Mesodermal cell (in vitro differentiated cells): Measurements from ENCODE around the gene FRAS1. TPM values are rescaled to one million over a fixed set of nuclear protein-coding genes. Genes with fewer than 3 reads are reported as not detected.
"Not testable (repeated sequence)": the region's sequence is repeated elsewhere in the genome, so short reads cannot be mapped to it uniquely, and the experiment has no call there.

Experiments used
- H3K27ac ChIP-seq: 2 replicates; pipeline ENCODE4 v1.7.0; 2013; ENCODE audit warnings: mild to moderate bottlenecking, low read depth, low read length, moderate library complexity; ENCODE audit not compliant: severe bottlenecking
- H3K36me3 ChIP-seq: 2 replicates; pipeline ENCODE4 v1.7.1; 2013; ENCODE audit warnings: mild to moderate bottlenecking, low read length, moderate library complexity; ENCODE audit not compliant: control insufficient read depth, insufficient read depth
- H3K4me1 ChIP-seq: one replicate; pipeline ENCODE4 v1.7.1; 2013; ENCODE audit warnings: mild to moderate bottlenecking, low read length; ENCODE audit not compliant: insufficient read depth, control insufficient read depth, poor library complexity, severe bottlenecking
- H3K4me3 ChIP-seq: 2 replicates; pipeline ENCODE4 v1.7.0; 2013; ENCODE audit warnings: low read length, control low read depth, mild to moderate bottlenecking; ENCODE audit not compliant: insufficient read depth, poor library complexity, severe bottlenecking; ENCODE audit errors: extremely low read depth
- H3K9me3 ChIP-seq: 2 replicates; pipeline ENCODE4 v1.7.1; 2013; ENCODE audit warnings: mild to moderate bottlenecking, low read length, moderate library complexity; ENCODE audit not compliant: control insufficient read depth
- WGBS, 2 experiments: methylation state at CpG; one replicate each; pipeline ENCODE4 v1.1.5; 2013; ENCODE audit warnings: missing lambda C conversion rate in 2 of 2; ENCODE audit not compliant: insufficient coverage in 2 of 2; 5-methylcytosine and 5-hydroxymethylcytosine counted together
- polyA plus RNA-seq, 2 experiments: library from polyadenylated mRNA; stranded (reverse); fragments of 50-300 nt; gene quantifications; one replicate each; pipeline ENCODE4 v1.2.3, GENCODE V29; 2013

The FRAS1 gene
- polyA plus RNA-seq (2013, experiment 1 of 2): 16.1 TPM
- polyA plus RNA-seq (2013, experiment 2 of 2): 11.9 TPM

GRCh38 chr4:78057135-78057599 is at the start of gene FRAS1:
Gene FRAS1, plus strand, starts transcription at chr4:78057323. Its CDS starts 687 bp downstream, at chr4:78058010.
- H3K27ac ChIP-seq: peak within 1 kb of the TSS; percentile 74
- no peaks in the 10 kb centered on the region for H3K4me1 ChIP-seq
- WGBS, 2 experiments: 0% methylated on average over 24 to 32 of the region's 39 CpGs
- no peaks in the 10 kb centered on the region for H3K36me3 ChIP-seq
- peak within 1 kb of the TSS; percentile 67 for H3K4me3 ChIP-seq
- H3K9me3 ChIP-seq: no peaks in the 10 kb centered on the region

- WGBS, 2 experiments: 91 to 100% methylated on average over 3 to 5 of the region's 5 CpGs
- H3K4me1 ChIP-seq, H3K4me3 ChIP-seq, H3K36me3 ChIP-seq, H3K9me3 ChIP-seq, H3K27ac ChIP-seq: not testable (repeated sequence)
Measured at GRCh38 chr4:78011003-78011402, 46.1 kb upstream of the FRAS1 start.

- H3K27ac ChIP-seq: no peak overlapping the region
- 92 to 100% methylated on average over 2 to 5 of the region's 10 CpGs for WGBS, 2 experiments
- H3K4me3 ChIP-seq: no peak overlapping the region
- H3K4me1 ChIP-seq: no peaks in the 10 kb centered on the region
- H3K36me3 ChIP-seq: no peaks in the 10 kb centered on the region
- no peaks in the 10 kb centered on the region for H3K9me3 ChIP-seq
Measured at GRCh38 chr4:78014889-78015886, 41.9 kb upstream of the FRAS1 start.

- H3K9me3 ChIP-seq: no peaks in the 10 kb centered on the region
- H3K4me3 ChIP-seq: no peak overlapping the region
- H3K4me1 ChIP-seq: no peaks in the 10 kb centered on the region
- WGBS, 2 experiments: 100% methylated on average over 2 of the region's 3 CpGs; no CpG with 5 or more reads in 1 of the 2 experiments
- no peaks in the 10 kb centered on the region for H3K36me3 ChIP-seq
- H3K27ac ChIP-seq: no peak overlapping the region
Measured at GRCh38 chr4:78018271-78019049, 38.7 kb upstream of the FRAS1 start.

GRCh38 chr4:78019414-78019813 is 37.7 kb upstream of the FRAS1 start:
- Histone ChIP-seq H3K4me3 (no peak overlapping the region), H3K36me3 (no peaks in the 10 kb centered on the region), H3K9me3 (no peaks in the 10 kb centered on the region), H3K27ac (no peak overlapping the region), H3K4me1 (no peaks in the 10 kb centered on the region)

- Histone ChIP-seq H3K36me3 (no peaks in the 10 kb centered on the region), H3K9me3 (no peaks in the 10 kb centered on the region), H3K4me1 (no peaks in the 10 kb centered on the region), H3K4me3 (no peak overlapping the region), H3K27ac (no peak overlapping the region)
- 90 to 93% methylated on average over 1 to 4 of the region's 4 CpGs for WGBS, 2 experiments
Measured at GRCh38 chr4:78020677-78021076, 36.4 kb upstream of the FRAS1 start.

- Histone ChIP-seq H3K9me3 (no peaks in the 10 kb centered on the region), H3K27ac (no peak overlapping the region), H3K4me3 (no peak overlapping the region), H3K4me1 (no peaks in the 10 kb centered on the region), H3K36me3 (no peaks in the 10 kb centered on the region)
- no CpG with 5 or more reads among the region's 2 CpGs for WGBS, 2 experiments
Measured at GRCh38 chr4:78022517-78022916, 34.6 kb upstream of the FRAS1 start.

- Histone ChIP-seq H3K4me1 (no peaks in the 10 kb centered on the region), H3K4me3 (no peak overlapping the region), H3K9me3 (no peaks in the 10 kb centered on the region), H3K36me3 (no peaks in the 10 kb centered on the region), H3K27ac (no peak overlapping the region)
- no CpG with 5 or more reads among the region's 1 CpG for WGBS, 2 experiments
Measured at GRCh38 chr4:78024085-78024484, 33.0 kb upstream of the FRAS1 start.

- H3K4me3 ChIP-seq: no peak overlapping the region
- H3K9me3 ChIP-seq: no peaks in the 10 kb centered on the region
- H3K36me3 ChIP-seq: no peaks in the 10 kb centered on the region
- no peak overlapping the region for H3K27ac ChIP-seq
- H3K4me1 ChIP-seq: no peaks in the 10 kb centered on the region
- 96 to 97% methylated on average over 3 of the region's 3 CpGs for WGBS, 2 experiments
Measured at GRCh38 chr4:78024576-78025091, 32.5 kb upstream of the FRAS1 start.

- no peaks in the 10 kb centered on the region for H3K9me3 ChIP-seq
- H3K36me3 ChIP-seq: no peaks in the 10 kb centered on the region
- H3K27ac ChIP-seq: no peak overlapping the region
- 78% methylated on average over 1 of the region's 5 CpGs; no CpG with 5 or more reads in 1 of the 2 experiments for WGBS, 2 experiments
- no peaks in the 10 kb centered on the region for H3K4me1 ChIP-seq
- H3K4me3 ChIP-seq: no peak overlapping the region
Measured at GRCh38 chr4:78031417-78031950, 25.6 kb upstream of the FRAS1 start.
